Calu3 (cell line): ENCODE results near the gene PNISR. TPM values are rescaled to one million over a fixed set of nuclear protein-coding genes. Genes with fewer than 3 reads are reported as not detected.

ENCODE experiments used
- BruUV-seq: library from RNA; stranded (reverse); fragments of 400-500 nt; replicated peaks from 2 replicates; lab custom pipeline; 2021; lab: Mats Ljungman, UMichigan
- CTCF ChIA-PET: fragments of 300-600 bp; sonication (Branson Sonifier 250); formaldehyde crosslinking; loops from one replicate; lab custom pipeline; 2022; ENCODE audit warnings: antibody characterized with exemption; lab: Charles Lee
- DNase-seq: peaks from one replicate; pipeline ENCODE4 v3.0.0; 2022
- H3K27ac Mint-ChIP-seq: one replicate; pipeline ENCODE4 v1.8.0; 2022; ENCODE audit warnings: mixed read lengths; ENCODE audit not compliant: unreplicated experiment
- H3K27me3 Mint-ChIP-seq: one replicate; pipeline ENCODE4 v1.8.0; 2022; ENCODE audit warnings: mixed read lengths; ENCODE audit not compliant: unreplicated experiment
- H3K36me3 Mint-ChIP-seq: one replicate; pipeline ENCODE4 v1.8.0; 2022; ENCODE audit warnings: mild to moderate bottlenecking, moderate library complexity, mixed read lengths; ENCODE audit not compliant: insufficient read depth, unreplicated experiment
- H3K4me1 Mint-ChIP-seq: one replicate; pipeline ENCODE4 v1.8.0; 2022; ENCODE audit warnings: mild to moderate bottlenecking, low read depth, mixed read lengths; ENCODE audit not compliant: unreplicated experiment
- H3K4me3 Mint-ChIP-seq: one replicate; pipeline ENCODE4 v1.8.0; 2022; ENCODE audit warnings: mild to moderate bottlenecking, low read depth, moderate library complexity, mixed read lengths; ENCODE audit not compliant: unreplicated experiment
- H3K9me3 Mint-ChIP-seq: one replicate; pipeline ENCODE4 v1.8.0; 2022; ENCODE audit warnings: low read depth, mixed read lengths; ENCODE audit not compliant: unreplicated experiment
- intact Hi-C: fragments of 100-400 bp; cut with micrococcal nuclease; formaldehyde crosslinking; loops from one replicate; pipeline ENCODE4 v1.10.0; 2022; ENCODE audit not compliant: unreplicated experiment
- total RNA-seq: library from RNA; stranded (reverse); gene quantifications from 2 replicates; pipeline ENCODE4 v1.2.3, GENCODE V29; 2022
- TF ChIP-seq, protein P1 (sequence below): fragments of 200-600 bp; IDR thresholded peaks from one replicate; pipeline ENCODE4 v1.8.0; 2022; ENCODE audit warnings: antibody characterized with exemption; ENCODE audit not compliant: unreplicated experiment

PNISR gene
- total RNA-seq, 1 experiment from 2014 or later: 82.5 TPM

- H3K4me1 Mint-ChIP-seq: peaks cover 35% of the 10 kb centered on the region
- CTCF ChIA-PET: interaction anchor here (1.3 kb wide), 2 partner anchors 10 to 92 kb away, joined by 7 to 13 read pairs; no protein-coding TSS in a partner anchor
These were observed 1.3 kb upstream of the PNISR start for GRCh38 chr6:99426451-99426757.

DNA sequence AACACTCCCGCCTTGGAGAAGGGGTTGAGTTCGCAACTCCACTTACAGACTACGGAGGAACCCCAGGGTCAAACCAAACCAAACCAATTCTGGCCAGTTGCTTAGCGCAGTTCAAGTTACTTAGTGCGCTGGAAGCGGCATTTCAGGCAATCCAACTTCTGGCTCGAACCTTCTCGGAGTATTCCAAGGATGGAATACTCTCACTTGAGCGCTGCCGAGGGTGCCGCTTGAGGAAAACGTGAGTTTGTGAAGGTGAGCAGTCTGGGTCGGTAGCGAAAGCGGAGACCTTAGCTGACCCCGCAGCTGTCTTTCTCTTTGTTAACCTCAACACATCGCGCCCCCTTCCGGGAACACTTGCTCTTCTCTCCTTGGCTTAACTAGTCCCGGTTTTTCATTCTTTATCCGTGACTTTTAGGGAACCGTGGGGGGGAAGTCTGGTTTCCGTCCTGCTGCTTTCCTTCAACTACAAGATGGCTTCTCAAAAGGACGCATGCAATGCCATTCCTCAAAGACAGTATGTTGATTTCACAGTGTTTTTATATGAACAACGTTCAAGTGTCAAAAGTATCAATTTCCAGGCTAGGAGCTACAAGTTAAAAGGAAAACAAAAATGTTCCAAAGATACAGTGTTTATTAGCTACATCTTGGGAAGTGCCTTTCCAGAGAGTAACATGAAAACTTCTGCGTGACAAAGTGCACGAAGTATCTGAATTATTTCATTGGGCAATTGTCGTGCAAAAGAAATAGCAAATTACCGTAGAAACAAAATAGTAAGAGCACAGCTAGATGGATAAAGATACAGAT, 741 bp upstream of the PNISR start:
- Mint-ChIP-seq H3K27me3 (no peaks in the 10 kb centered on the region), H3K27ac (peak overlapping the region; percentile 100), H3K9me3 (no peaks in the 10 kb centered on the region), H3K4me3 (peak overlapping the region; percentile 98), H3K36me3 (peaks cover 46% of the 10 kb centered on the region), H3K4me1 (peaks cover 40% of the 10 kb centered on the region)
- TF ChIP-seq, protein P1, sequence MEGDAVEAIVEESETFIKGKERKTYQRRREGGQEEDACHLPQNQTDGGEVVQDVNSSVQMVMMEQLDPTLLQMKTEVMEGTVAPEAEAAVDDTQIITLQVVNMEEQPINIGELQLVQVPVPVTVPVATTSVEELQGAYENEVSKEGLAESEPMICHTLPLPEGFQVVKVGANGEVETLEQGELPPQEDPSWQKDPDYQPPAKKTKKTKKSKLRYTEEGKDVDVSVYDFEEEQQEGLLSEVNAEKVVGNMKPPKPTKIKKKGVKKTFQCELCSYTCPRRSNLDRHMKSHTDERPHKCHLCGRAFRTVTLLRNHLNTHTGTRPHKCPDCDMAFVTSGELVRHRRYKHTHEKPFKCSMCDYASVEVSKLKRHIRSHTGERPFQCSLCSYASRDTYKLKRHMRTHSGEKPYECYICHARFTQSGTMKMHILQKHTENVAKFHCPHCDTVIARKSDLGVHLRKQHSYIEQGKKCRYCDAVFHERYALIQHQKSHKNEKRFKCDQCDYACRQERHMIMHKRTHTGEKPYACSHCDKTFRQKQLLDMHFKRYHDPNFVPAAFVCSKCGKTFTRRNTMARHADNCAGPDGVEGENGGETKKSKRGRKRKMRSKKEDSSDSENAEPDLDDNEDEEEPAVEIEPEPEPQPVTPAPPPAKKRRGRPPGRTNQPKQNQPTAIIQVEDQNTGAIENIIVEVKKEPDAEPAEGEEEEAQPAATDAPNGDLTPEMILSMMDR: peak; percentile 19
- DNase-seq: peak; percentile 80
- intact Hi-C loops: loop anchor here (1.0 kb wide), 1 partner anchor 96 kb away; no protein-coding TSS in a partner anchor
- CTCF ChIA-PET: interaction anchor here (0.6 to 1.3 kb wide), 4 partner anchors 9 to 91 kb away, joined by 3 to 13 read pairs (median 5); partner anchors contain the start of gene COQ3
- TSS peak; percentile 43 for BruUV-seq

More at GRCh38 chr6:99426451-99426757, 1.3 kb upstream of the PNISR start:
- intact Hi-C loops: no loop called here
- no peaks in the 10 kb centered on the region for H3K27me3 Mint-ChIP-seq
- TF ChIP-seq, protein P1: no peak
- H3K9me3 Mint-ChIP-seq: no peaks in the 10 kb centered on the region
- BruUV-seq: no TSS peak
- peak overlapping the region; percentile 100 for H3K27ac Mint-ChIP-seq
- H3K36me3 Mint-ChIP-seq: peaks cover 46% of the 10 kb centered on the region
- H3K4me3 Mint-ChIP-seq: peak overlapping the region; percentile 98
- no peak for DNase-seq

DNA sequence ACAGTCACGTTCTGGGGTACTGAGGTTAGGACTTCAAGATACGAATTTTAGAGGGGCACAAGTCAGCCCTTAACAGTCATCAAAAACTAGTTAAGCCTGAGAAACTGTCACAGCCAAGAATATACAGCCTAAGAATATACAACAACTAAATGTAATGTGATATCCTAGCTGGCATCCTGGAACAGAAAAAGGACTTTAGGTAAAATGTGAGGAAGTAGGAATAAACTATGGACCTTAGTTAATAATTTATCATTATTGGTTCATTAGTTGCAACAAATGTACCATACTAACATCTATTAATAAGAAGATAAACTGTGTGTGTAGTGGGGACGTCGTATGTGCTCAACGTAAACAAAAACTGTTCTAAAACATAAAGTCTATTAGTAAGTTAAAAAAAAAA, 1.1 kb downstream of the PNISR start:
- intact Hi-C loops: no loop called here
- BruUV-seq: no TSS peak
- peaks cover 43% of the 10 kb centered on the region for H3K4me1 Mint-ChIP-seq
- peaks cover 46% of the 10 kb centered on the region for H3K36me3 Mint-ChIP-seq
- H3K27ac Mint-ChIP-seq: peak overlapping the region; percentile 100
- CTCF ChIA-PET: no interaction called here
- peak overlapping the region; percentile 98 for H3K4me3 Mint-ChIP-seq
- H3K27me3 Mint-ChIP-seq: no peaks in the 10 kb centered on the region
- no peaks in the 10 kb centered on the region for H3K9me3 Mint-ChIP-seq
- DNase-seq: no peak
- TF ChIP-seq, protein P1: no peak

- intact Hi-C loops: no loop called here
- Mint-ChIP-seq H3K27me3 (no peaks in the 10 kb centered on the region), H3K9me3 (no peaks in the 10 kb centered on the region), H3K27ac (no peak overlapping the region), H3K36me3 (peaks cover 46% of the 10 kb centered on the region), H3K4me3 (no peak overlapping the region), H3K4me1 (peaks cover 40% of the 10 kb centered on the region)
- TF ChIP-seq, protein P1: no peak
- CTCF ChIA-PET: no interaction called here
- no peak for DNase-seq
- no TSS peak for BruUV-seq
These were observed 2.2 kb downstream of the PNISR start for GRCh38 chr6:99422912-99423311.
